ENCODE results near the gene C7. TPM values are rescaled to one million over a fixed set of nuclear protein-coding genes. Genes with fewer than 3 reads are reported as not detected.
"Not testable (repeated sequence)": the region's sequence is repeated elsewhere in the genome, so short reads cannot be mapped to it uniquely, and the experiment has no call there.

Gene C7
- 100 to 1,000 TPM; 136 to 175 (median 167) TPM for polyA plus RNA-seq (ENCODE audit: insufficient read length in 3 of 3)
- long read RNA-seq, donor 1, full-length matches to known transcripts = 7 of 7 reads
- long read RNA-seq, donor 1, partial matches to known transcripts = 0 of 7 reads
- long read RNA-seq, donor 1, other reads (novel, unspliced or antisense) = 0 of 7 reads
- long read RNA-seq, donor 2, full-length matches to known transcripts = 9 of 9 reads
- long read RNA-seq, donor 2, partial matches to known transcripts = 0 of 9 reads
- long read RNA-seq, donor 2, other reads (novel, unspliced or antisense) = 0 of 9 reads
- long read RNA-seq, donor 3, full-length matches to known transcripts = 28 of 102 reads
- long read RNA-seq, donor 3, partial matches to known transcripts = 74 of 102 reads
- long read RNA-seq, donor 3, other reads (novel, unspliced or antisense) = 0 of 102 reads
- long read RNA-seq, donor 4, full-length matches to known transcripts = 23 of 31 reads
- long read RNA-seq, donor 4, partial matches to known transcripts = 8 of 31 reads
- long read RNA-seq, donor 4, other reads (novel, unspliced or antisense) = 0 of 31 reads
- long read RNA-seq, donor 5 = 0 reads
- long read RNA-seq, donor 6, full-length matches to known transcripts = 21 of 35 reads
- long read RNA-seq, donor 6, partial matches to known transcripts = 14 of 35 reads
- long read RNA-seq, donor 6, other reads (novel, unspliced or antisense) = 0 of 35 reads
- long read RNA-seq, donor 7, full-length matches to known transcripts = 17 of 22 reads
- long read RNA-seq, donor 7, partial matches to known transcripts = 5 of 22 reads
- long read RNA-seq, donor 7, other reads (novel, unspliced or antisense) = 0 of 22 reads
- long read RNA-seq, donor 8 = 0 reads
- long read RNA-seq, donor 9, full-length matches to known transcripts = 21 of 37 reads
- long read RNA-seq, donor 9, partial matches to known transcripts = 16 of 37 reads
- long read RNA-seq, donor 9, other reads (novel, unspliced or antisense) = 0 of 37 reads
- long read RNA-seq, donor 10, full-length matches to known transcripts = 27 of 32 reads
- long read RNA-seq, donor 10, partial matches to known transcripts = 5 of 32 reads
- long read RNA-seq, donor 10, other reads (novel, unspliced or antisense) = 0 of 32 reads
- long read RNA-seq, donor 11, full-length matches to known transcripts = 21 of 53 reads
- long read RNA-seq, donor 11, partial matches to known transcripts = 32 of 53 reads
- long read RNA-seq, donor 11, other reads (novel, unspliced or antisense) = 0 of 53 reads
- long read RNA-seq, donor 12, full-length matches to known transcripts = 2 of 2 reads
- long read RNA-seq, donor 12, partial matches to known transcripts = 0 of 2 reads
- long read RNA-seq, donor 12, other reads (novel, unspliced or antisense) = 0 of 2 reads
- long read RNA-seq, donor 13 = 0 reads
- long read RNA-seq, donor 14, full-length matches to known transcripts = 28 of 82 reads
- long read RNA-seq, donor 14, partial matches to known transcripts = 54 of 82 reads
- long read RNA-seq, donor 14, other reads (novel, unspliced or antisense) = 0 of 82 reads
- long read RNA-seq, donor 15, full-length matches to known transcripts = 10 of 10 reads
- long read RNA-seq, donor 15, partial matches to known transcripts = 0 of 10 reads
- long read RNA-seq, donor 15, other reads (novel, unspliced or antisense) = 0 of 10 reads
- long read RNA-seq, donor 16, full-length matches to known transcripts = 59 of 86 reads
- long read RNA-seq, donor 16, partial matches to known transcripts = 27 of 86 reads
- long read RNA-seq, donor 16, other reads (novel, unspliced or antisense) = 0 of 86 reads

DNA sequence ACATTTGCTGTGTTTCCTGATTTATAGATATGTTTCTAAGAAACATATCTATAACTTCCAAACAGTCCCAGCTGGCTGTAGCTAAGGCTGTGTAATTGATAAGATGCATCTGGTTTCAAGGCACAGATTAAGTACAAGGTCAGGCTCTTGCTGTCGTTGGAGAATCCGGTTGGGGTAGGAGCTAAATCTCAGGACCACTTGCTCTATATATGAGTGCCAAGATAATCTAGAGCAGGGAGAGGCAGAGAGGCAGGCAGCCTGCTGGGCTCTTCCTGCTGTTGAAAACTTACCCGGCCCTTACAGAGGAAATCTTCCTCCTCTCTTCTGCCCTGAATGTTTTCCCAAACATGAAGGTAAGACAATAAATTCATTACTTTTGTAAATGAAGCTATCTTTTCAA, at the start of gene C7:
Gene C7, plus strand, starts transcription at position 234 of the 400 bp plus-strand sequence. Its CDS starts 114 bp downstream, at position 348.
- DNase-seq (ENCODE audit: extremely low read depth in 1 of 11, low read depth in 9 of 11, low spot score in 4 of 11) = peak in 9 of 11 donors; percentile 36 to 76 (median 52)

DNA sequence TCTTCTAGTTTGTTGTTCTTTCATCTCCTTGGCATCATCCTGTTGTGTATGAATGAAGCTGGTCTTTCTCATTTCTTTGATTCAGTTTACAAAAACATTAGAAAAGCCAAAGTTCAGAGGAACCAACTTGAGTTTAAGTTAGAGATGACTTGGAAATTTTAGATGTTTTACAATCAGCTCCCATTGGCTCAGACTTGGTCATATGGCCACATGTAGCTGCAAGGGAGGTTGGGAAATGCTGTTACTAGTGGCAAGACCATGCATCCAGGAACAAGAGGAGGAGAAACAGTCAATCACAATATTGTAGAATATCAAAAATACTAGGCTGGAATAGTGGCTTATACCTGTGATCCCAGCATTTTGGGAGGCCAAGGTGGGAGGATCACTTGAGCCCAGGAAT, 48.6 kb upstream of the C7 start:
- no peak for DNase-seq (ENCODE audit: extremely low read depth in 1 of 11, low read depth in 9 of 11, low spot score in 4 of 11)

DNA sequence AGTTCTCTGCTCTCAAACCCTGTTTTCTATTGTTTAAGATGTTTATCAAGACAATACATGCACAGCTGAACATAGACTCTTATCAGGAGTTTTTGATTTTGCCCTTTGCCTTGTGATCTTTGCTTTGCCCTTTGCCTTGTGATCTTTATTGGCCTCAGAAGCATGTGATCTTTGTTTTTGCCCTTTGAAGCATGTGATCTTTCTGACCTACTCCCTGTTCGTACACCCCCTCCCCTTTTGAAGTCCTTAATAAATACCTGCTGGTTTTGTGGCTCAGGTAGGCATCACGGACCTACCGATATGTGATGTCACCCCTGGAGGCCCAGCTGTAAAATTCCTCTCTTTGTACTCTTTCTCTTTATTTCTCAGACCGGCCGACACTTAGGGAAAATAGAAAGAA, 44.3 kb upstream of the C7 start:
- not testable (repeated sequence) for DNase-seq (ENCODE audit: extremely low read depth in 1 of 11, low read depth in 9 of 11, low spot score in 4 of 11)

DNA sequence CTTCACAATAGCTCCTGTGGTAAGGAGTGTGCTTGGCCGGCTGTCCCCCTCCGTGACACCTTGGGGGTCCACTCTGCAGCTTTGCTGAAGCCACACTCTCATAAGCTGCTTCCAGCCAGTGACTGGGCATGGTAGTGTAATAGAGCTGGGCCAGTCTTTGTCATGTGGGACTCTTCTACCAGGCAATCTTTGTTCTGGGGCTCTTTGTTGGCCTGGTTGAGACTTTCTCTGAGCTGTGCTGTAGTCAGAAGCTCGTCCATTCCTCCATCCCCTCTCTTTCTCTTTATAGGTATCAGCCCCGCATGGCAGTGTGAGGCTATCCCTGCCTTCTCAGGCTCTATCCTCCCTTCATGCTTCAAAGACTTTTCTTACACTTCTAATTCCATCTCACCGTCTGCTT, 42.5 kb upstream of the C7 start:
- DNase-seq (ENCODE audit: extremely low read depth in 1 of 11, low read depth in 9 of 11, low spot score in 4 of 11) = no peak

DNA sequence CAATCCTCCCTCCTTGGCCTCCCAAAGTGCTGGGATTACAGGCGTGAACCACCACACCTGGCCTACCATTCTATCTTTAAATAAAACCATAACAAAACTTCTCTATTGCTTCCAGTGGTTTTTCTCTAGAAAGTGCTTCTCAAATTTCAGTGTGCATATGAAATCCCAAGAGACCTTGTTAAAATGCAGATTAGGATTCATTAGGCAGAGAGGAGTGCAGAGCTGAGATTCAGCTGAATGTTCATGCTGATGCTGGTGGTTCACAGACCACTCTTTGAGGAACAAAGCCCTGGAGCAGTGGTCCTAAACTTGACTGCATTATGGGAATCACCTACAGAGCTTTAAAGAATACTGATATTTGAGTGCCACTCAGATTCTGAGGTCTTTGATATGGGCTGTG, 39.9 kb upstream of the C7 start:
- DNase-seq (ENCODE audit: extremely low read depth in 1 of 11, low read depth in 9 of 11, low spot score in 4 of 11) = no peak

DNA sequence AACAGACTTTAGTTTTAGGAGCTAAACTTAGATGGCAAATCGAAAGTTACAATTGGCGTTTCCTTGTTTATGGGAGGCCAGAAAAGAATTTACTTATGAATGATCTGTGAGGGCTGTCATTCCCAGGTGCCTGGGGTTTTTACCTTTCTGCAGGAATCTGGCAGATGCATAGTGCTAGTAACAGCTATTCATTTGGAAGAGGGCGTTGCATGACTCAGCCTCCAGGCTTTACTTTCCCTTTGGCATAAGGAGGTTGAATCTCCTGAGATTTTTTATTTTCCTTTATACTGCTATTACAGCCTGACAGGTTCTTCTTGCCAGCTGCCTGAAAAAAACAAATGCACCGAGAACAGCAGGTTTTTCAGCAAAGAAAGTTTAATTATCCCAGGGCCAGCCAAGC, 38.1 kb upstream of the C7 start:
- no peak for DNase-seq (ENCODE audit: extremely low read depth in 1 of 11, low read depth in 9 of 11, low spot score in 4 of 11)

DNA sequence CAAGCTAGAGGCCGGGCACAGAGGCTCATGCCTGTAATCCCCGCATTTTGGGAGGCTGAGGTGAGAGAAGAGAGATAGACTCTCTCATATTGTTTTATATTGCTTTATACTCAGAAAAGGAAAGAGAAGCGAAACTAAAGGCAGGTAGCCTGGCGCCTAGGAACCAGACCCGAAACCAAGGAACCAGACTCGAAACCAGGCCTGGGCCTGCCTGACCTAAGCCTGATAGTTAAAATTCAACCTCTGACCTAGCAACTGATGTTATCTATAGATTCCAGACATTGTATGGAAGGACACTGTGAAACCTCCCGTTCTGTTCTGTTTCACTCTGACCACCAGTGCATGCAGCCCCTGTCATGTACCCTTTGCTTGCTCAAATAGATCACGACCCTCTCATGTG, 37.0 kb upstream of the C7 start:
- not testable (repeated sequence) for DNase-seq (ENCODE audit: extremely low read depth in 1 of 11, low read depth in 9 of 11, low spot score in 4 of 11)

DNA sequence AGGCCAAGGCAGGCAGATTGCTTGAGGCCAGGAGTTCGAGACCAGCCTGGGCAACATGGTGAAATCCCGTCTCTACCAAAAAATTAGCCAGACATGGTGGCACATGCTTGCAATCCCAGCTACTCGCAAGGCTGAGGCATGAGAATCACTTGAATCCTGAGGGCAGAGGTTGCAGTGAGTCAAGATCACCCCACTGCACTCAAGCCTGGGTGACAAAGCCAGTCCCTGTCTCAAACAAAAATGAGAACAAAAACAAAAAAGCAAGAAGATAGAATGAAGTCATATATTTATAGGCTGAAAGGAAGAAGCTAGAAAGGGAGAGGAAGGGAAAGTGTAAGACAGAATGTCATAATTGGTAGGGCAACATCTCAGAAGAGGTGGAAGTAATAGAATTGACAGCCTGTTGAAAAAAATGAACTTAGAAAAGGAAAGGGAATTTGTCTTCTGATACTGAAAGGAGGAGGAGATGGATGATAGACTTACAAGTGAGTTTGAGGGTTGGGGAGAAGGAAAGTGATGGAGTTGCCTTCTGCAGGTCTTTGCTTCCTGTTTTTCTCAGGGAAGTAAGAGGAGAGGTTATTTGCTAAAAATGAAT, 35.9 kb upstream of the C7 start:
- DNase-seq (ENCODE audit: extremely low read depth in 1 of 11, low read depth in 9 of 11, low spot score in 4 of 11) = no peak

DNA sequence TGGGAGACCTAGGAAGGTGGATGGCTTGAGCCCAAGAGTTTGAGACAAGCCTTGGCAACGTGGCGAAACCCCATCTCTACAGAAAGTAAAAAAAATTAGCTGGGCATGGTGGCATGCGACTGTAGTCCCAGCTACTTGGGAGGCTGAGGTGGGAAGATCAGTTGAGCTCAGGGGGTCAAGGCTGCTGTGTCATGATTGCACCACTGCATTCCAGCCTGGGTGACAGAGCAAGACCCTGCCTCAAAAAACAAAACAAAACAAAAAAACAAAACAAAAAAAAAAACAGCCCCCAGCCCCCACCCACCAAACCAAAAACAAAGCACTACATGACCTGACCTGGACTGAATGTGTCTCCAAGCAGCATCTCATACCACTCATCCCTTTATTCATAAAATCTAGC, 33.3 kb upstream of the C7 start:
- DNase-seq (ENCODE audit: extremely low read depth in 1 of 11, low read depth in 9 of 11, low spot score in 4 of 11) = no peak

DNA sequence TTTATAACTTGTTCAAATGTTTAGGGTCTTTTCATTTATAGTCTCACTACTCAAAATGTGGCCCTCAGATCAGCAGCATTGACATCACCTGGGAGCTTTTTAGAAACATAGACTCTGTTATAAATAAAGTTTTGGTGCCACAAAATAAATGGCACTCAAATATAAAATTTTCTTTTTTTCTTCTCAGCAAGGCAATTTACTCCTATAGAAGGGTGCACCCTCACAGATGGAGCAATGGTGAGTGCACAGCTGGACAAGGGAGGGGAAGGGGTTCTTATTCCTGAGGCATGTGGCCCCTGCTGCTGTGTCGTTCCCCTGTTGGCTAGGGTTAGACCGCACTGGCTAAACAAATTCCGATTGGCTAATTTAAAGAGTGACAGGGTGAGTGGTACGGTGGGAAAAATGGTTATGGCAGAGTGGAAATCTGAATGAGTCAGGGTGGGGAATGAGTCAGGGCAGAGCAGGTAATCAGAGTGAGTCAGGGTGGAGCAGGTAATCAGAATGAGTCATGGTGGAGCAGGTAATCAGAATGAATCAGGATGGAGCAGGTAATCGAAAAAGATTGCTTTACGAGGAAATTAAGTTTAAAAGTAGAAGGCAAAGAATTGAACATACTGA, 31.8 kb upstream of the C7 start:
- DNase-seq (ENCODE audit: extremely low read depth in 1 of 11, low read depth in 9 of 11, low spot score in 4 of 11) = no peak

DNA sequence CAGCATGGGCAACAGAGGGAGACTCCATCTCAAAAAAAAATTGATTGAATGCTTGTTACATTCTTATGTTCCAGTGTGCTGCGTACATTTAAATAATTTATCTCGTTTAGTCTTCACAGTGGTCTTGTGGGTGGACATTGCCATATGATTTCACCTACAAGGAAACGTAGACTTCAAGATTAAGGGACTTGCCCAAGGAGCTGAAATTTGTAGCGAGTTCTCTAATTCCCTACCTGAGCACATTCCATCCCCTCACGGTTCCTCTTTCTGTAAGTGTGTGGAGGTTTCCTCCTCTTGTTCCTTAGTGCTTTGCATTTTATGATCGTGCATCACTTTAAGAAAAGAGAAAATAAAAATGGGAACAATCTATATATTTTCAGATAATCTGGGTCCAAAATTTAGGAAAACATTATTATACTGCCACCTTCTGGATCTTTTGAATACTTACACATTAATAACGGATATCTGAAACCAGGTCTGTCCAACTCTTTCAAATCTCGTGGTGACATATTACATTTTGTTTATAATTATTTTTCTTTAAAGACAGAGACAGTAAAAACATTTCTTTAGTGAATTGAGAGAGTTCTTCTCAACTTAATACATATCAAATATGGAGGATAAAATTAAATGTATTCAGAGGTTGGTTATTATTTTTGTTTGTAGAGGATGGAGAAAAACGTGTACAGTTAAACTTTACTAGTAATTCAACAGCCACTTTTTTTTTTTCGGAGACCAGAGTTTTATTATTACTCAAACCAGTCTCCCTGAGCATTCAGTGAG, 29.9 kb upstream of the C7 start:
- peak in 1 of 11 donors; percentile 9 for DNase-seq (ENCODE audit: extremely low read depth in 1 of 11, low read depth in 9 of 11, low spot score in 4 of 11)

DNA sequence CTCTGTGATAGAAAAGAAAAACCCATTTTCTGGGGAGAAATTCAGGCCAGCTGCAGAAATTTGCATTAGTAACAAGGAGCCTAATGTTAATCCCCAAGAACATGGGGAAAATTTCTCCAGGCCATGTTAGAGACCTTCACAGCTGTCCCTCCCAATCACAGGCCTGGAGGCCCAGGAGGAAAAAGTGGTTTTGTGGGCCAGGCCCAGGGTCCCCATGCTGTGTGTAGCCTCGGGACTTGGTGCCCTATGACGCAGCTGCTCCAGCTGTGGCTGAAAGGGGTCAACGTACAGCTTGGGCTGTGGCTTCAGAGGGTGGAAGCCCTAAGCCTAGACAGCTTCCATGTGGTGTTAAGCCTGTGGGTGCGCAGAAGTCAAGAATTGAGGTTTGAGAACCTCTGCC, 27.0 kb upstream of the C7 start:
- DNase-seq (ENCODE audit: extremely low read depth in 1 of 11, low read depth in 9 of 11, low spot score in 4 of 11) = no peak

DNA sequence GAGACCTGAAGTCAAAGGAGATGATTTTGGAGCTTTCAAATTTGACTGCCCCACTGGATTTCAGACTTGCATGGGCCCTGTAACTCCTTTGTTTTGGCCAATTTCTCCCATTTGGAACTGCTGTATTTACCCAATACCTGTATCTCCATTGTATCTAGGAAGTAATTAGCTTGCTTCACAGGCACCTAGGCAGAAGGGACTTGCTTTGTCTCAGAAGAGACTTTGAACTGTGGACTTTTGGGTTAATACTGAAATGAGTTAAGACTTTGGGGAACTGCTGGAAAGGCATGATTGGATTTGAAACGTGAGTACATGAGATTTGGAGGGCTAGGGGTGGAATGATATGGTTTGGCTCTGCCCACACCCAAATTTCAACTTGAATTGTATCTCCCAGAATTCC, 26.2 kb upstream of the C7 start:
- DNase-seq (ENCODE audit: extremely low read depth in 1 of 11, low read depth in 9 of 11, low spot score in 4 of 11) = not testable (repeated sequence)

DNA sequence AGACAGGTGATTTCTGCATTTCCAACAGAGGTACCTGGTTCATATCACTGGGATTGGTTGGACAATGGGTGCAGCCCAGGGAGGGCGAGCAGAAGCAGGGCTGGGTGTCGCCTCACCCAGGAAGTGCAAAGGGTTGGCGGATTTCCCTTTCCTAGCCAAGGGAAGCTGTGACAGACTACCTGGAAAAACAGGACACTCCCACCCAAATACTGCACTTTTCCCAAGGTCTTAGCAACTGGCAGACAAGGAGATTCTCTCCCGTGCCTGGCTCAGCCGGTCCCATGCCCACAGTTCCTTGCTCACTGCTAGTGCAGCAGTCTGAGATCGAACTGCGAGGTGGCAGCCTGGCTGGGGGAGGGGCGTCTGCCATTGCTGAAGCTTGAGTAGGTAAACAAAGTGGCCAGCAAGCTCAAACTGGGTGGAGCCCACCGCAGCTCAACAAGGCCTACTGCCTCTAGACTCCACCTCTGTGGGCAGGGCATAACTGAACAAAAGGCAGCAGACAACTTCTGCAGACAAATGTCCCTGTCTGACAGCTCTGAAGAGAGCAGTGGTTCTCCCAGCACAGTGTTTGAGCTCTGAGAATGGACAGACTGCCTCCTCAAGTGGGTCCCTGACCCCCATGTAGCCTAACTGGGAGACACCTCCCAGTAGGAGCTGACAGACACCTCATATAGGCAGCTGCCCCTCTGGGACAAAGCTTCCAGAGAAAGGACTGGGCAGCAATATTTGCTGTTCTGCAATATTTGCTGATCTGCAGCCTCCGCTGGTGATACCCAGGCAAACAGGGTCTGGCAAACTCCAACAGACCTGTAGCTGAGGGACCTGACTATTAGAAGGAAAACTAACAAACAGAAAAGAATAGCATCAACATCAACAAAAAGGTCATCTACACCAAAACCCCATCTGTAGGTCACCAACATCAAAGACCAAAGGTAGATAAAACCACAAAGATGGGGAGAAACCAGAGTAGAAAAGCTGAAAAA, 13.6 kb upstream of the C7 start:
- not testable (repeated sequence) for DNase-seq (ENCODE audit: extremely low read depth in 1 of 11, low read depth in 9 of 11, low spot score in 4 of 11)

DNA sequence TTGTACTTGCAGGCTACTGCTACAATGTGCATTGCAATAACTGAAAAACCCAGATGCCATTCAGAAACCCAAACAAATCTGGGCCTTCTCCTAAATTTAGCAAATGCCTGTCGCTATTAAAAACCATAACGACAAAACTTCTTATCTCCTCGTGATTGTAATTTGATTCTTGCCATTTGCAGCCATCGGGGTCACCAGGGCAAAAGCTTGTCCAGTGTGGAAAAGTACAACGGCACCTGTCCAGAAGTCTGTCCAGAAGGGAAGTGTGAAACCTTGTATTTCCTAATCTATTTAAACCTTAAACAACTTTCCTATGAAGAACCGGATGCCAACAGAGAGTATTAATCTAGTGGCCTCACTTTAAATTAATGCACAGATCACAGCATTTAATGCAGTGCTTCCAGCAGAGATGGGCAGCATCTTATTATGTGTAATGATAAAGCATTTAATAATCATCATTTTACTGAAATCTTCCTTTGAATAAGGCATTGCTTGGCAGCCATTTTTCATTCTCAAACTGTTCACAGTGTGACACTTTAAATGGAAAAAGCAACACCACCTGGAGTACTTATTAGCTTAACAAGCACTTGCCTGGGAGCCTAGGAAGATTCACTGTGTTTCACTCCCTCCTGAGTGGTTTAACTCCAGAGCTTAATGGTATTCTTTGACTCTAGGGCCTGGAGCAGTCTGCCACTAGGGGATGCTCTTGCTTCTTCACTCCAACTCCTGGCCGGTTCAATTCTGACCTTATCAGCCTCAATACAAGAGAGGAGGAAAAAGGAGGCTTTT, 4.9 kb upstream of the C7 start:
- peak in 10 of 11 donors; percentile 42 to 73 (median 60) for DNase-seq (ENCODE audit: extremely low read depth in 1 of 11, low read depth in 9 of 11, low spot score in 4 of 11)
